ENCODE data around the gene HECTD2.
"Not testable (repeated sequence)": the region's sequence is repeated elsewhere in the genome, so short reads cannot be mapped to it uniquely, and the experiment has no call there.

The HECTD2 gene

GRCh38 chr10:91434041-91434440, 23.9 kb downstream of the HECTD2 start:
- TF ChIP-seq, protein P1, sequence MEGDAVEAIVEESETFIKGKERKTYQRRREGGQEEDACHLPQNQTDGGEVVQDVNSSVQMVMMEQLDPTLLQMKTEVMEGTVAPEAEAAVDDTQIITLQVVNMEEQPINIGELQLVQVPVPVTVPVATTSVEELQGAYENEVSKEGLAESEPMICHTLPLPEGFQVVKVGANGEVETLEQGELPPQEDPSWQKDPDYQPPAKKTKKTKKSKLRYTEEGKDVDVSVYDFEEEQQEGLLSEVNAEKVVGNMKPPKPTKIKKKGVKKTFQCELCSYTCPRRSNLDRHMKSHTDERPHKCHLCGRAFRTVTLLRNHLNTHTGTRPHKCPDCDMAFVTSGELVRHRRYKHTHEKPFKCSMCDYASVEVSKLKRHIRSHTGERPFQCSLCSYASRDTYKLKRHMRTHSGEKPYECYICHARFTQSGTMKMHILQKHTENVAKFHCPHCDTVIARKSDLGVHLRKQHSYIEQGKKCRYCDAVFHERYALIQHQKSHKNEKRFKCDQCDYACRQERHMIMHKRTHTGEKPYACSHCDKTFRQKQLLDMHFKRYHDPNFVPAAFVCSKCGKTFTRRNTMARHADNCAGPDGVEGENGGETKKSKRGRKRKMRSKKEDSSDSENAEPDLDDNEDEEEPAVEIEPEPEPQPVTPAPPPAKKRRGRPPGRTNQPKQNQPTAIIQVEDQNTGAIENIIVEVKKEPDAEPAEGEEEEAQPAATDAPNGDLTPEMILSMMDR (IDR thresholded peaks at IDR 0.05) = no peak
- no peak for TF ChIP-seq ZFX (IDR thresholded peaks at IDR 0.05; ENCODE audit: borderline replicate concordance)
- H3K27ac ChIP-seq = peak overlapping the region; percentile 32

GRCh38 chr10:91435241-91435640, 25.1 kb downstream of the HECTD2 start:
- TF ChIP-seq, protein P1 (IDR thresholded peaks at IDR 0.05) = no peak
- TF ChIP-seq ZFX (IDR thresholded peaks at IDR 0.05; ENCODE audit: borderline replicate concordance) = no peak
- H3K27ac ChIP-seq = no peak overlapping the region

DNA sequence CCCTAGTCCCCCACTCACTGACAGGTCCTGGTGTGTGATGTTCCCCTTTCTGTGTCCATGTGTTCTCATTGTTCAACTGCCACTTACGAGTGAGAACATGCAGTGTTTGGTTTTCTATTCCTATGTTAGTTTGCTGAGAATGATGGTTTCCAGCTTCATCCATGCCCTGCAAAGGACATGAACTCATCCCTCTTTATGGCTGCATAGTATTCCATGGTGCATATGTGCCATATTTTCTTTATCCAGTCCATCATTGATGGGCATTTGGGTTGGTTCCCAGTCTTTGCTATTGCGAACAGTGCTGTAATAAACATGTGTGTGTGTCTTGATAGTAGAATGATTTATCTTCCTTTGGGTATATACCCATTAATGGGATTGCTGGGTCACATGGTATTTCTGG, 28.1 kb downstream of the HECTD2 start:
- not testable (repeated sequence) for H3K27ac ChIP-seq

DNA sequence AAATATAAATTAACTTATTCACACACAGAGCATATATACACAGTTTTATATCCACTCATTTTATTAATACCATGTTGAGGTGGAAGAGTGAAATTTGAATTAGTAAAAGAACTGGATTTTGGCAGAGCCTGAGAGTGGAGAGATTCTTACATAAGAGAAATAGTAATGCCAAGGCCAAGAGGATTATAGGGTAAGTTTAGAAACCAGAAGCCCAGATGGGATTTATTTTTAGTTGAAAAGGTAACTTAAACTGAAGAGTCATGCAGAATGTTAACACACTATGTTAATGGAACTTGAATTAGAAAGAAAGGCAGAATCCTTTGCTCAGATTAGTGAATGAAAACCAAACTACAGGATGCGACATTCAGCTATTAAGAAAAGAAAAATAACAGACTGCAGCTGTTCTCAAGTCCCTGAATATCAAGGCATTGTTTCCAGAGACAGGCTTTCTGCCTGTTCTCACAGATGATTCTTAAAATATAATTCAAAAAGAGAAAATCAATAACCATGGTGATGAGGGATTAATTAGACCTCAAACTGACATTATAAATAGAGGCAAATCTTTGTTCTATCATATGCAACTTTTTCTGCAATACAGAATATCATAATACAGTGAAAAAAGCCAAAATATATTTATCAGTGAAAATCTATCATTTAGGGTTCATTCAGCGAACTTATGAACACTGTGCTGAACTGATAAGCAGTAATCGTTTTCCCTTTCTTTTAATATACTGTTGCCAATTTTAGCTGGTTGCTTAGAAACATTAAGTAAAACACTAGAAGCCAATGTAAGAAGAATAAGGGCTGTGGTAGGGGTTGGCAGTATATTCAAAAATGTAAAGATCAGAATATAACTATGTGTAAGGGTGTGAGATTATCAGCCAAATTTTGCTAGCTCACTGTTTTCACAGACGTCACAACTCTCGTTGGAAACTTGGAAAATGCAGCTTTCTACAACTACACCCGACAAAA, 34.4 kb downstream of the HECTD2 start:
- TF ChIP-seq, protein P1 (IDR thresholded peaks at IDR 0.05) = no peak
- no peak for TF ChIP-seq ZFX (IDR thresholded peaks at IDR 0.05; ENCODE audit: borderline replicate concordance)
- H3K27ac ChIP-seq = no peak overlapping the region

DNA sequence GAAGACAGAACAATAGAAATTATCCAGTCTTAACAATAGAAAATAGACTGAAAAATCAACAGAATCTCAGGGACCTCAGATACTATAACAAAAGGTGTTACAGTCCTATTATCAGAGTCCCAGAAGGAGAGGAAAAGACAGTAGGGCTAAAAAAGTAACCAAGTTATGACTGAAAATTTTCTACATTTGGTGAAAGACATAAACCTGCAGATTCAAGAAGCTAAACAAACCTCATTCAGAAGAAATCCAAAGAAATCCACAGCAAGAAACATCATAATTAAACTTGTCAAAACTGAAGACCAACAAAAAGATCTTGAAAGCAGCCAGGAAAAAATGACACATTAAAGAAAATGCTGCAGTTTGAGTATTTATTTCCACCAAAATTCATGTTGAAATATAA, 41.9 kb downstream of the HECTD2 start:
- H3K27ac ChIP-seq = no peak overlapping the region
- no peak for TF ChIP-seq ZFX (IDR thresholded peaks at IDR 0.05; ENCODE audit: borderline replicate concordance)
- TF ChIP-seq, protein P1 (IDR thresholded peaks at IDR 0.05) = no peak

GRCh38 chr10:91453535-91453934, 43.4 kb downstream of the HECTD2 start:
- no peak for TF ChIP-seq ZFX (IDR thresholded peaks at IDR 0.05; ENCODE audit: borderline replicate concordance)
- TF ChIP-seq, protein P1 (IDR thresholded peaks at IDR 0.05) = no peak

DNA sequence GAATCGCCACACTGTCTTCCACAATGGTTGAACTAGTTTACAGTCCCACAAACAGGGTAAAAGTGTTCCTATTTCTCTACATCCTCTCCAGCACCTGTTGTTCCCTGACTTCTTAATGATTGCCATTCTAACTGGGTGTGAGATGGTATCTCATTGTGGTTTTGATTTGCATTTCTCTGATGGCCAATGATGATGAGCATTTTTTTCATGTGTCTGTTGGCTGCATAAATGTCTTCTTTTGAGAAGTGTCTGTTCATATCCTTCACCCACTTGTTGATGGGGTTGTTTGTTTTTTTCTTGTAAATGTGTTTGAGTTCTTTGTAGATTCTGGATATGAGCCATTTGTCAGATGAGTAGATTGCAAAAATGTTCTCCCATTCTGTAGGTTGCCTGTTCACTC, 45.0 kb downstream of the HECTD2 start:
- H3K27ac ChIP-seq = not testable (repeated sequence)

More at GRCh38 chr10:91453535-91453934, 43.4 kb downstream of the HECTD2 start:
- H3K27ac ChIP-seq = no peak overlapping the region

- TF ChIP-seq, protein P1 (IDR thresholded peaks at IDR 0.05) = no peak
- no peak for TF ChIP-seq ZFX (IDR thresholded peaks at IDR 0.05; ENCODE audit: borderline replicate concordance)
- H3K27ac ChIP-seq = no peak overlapping the region
Measured at GRCh38 chr10:91460681-91461080, 50.5 kb downstream of the HECTD2 start.
